ENCODE measurements around the gene ABI1.

The ABI1 gene

DNA sequence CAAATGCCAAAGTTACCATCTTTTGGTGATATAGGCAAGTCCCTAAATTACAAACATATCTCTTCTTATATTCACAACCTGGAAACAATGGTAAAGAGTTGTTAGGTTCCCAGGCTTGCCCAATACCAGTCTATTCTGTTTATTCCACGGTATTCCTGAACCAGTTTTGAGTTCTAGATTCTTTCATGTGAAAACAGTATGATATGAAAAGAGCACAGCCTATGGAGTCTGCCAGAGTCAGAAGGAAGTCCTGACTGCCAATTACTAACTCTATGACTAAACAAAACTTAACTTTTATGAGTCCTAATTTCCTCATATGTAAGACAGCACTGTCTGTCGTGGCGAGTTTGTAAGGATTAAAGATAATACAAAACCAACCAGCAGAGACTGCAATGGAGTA lies 5.6 kb downstream of the ABI1 start:
- no peak for DNase-seq (ENCODE audit: low read depth in 2 of 2)

DNA sequence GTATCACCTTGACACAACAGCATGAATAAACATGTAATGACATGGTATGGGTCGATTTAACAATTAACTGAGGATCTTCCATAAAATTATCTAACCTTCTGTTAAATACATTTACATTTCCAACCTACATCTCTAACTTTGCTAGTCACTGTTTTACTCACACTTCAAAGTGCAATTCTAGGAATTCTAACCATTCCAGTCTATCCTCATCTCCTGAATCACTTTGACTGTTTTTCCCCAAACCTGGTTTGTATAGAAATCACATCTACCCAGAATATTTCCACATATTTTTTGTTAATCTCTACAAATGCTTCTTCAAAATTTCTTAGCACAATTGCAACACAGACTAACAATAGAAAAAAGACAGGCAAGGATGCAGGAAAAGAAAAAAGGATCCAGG lies 6.2 kb downstream of the ABI1 start:
- no peak for DNase-seq (ENCODE audit: low read depth in 2 of 2)

DNA sequence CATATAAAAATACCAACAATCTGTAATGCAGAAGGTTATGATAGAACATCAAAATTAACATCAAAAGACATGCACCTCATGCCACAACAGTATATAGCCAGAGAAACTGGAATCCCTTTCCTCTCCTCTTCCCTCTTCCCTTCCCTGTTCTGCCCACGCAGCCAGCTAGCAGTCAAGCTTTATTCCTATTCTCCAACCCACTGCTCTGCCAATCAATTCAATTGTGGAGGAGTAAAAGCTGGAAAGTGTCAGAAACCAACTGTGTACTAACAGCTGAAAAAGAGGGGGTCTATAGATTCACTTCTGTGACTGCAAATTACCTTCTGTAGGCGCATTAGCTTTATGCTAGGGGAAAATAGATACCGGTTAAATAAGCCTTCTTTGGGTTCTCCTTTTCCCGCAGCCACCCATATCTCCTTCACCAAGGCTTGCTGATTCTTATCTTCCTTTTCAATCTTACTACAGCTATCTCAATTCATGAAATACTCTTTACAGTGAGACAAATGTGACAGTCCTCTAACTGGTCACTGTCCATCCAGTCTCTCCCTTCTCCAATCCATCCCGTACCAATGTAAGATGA lies 16.3 kb downstream of the ABI1 start:
- DNase-seq (ENCODE audit: low read depth in 2 of 2) = no peak

DNA sequence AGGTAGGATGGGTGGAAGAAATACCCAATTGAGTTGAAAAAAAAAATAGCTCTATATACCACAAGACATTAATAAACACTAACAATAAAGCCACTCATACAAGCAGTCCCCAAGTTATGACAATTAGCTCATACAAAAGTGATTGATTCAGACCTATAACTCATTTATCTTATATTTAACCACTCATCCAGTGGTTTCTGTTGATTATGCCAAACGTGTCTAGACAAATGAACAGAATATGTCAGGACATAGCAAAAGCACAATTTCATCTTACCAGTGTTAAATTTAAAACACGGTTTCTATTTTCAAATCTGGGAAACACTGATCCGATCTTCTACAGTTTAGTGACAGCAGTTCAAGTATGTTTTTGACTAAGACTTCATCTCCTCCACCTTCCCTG lies 17.0 kb downstream of the ABI1 start:
- no peak for DNase-seq (ENCODE audit: low read depth in 2 of 2)

DNA sequence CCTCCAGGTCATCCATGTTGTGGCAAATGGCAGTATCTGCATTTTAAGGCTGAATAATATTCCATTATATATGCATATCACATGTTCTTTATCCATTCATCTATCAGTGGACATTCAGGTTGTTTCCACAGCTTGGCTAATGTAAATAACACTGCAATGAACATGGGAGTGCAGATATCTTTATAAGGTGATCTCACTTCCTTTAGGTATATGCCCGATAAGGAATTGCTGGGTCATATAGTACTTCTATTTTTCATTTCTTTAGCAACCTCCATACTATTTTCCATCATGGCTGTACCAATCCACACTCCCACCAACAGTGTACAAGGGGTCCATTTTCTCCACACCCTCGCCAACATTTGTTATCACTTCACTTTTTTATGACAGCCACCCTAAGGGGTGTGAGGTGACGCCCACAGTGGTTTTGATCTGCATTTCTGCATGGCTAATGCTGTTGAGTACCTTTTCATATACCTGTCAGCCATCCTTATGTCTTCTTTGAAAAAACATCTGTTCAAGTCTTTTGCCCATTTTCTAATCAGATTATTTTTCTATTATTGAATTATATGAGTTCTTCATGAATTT lies 18.9 kb downstream of the ABI1 start:
- DNase-seq (ENCODE audit: low read depth in 2 of 2) = no peak

DNA sequence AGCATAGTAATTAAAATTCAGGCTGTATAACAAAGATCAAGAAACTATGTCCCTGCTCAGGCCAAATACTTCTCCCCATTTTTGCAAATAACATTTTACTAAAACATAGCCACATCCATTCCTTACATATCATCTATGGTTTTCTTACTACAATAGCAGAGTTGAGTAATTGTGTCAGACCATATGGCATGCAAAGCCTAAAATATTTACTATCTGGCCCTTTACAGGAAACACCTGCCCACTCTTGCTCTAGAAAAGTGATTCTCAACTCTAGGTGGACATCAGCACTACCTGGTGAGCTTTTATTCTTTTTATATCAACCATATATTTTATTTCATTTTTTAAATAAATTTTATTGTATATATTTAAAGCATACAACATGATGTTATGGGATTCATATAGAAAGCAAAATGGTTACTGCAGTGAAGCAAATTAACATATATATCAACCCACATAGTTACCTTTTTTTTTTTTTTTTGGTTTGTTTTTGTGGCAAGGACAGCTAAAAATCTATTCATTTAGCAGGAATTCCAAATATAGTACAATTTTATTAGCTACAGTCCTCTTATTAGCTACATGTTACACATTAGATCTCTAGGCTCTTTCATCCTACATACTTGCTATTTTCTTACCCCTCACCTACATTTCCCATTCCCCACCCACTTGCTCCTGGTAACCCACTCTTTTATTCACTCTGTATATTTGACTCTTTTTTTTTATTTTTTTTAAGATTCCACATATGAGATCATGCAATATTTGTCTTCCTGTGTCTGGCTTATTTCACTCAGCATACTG lies 19.6 kb downstream of the ABI1 start:
- no peak for DNase-seq (ENCODE audit: low read depth in 2 of 2)

DNA sequence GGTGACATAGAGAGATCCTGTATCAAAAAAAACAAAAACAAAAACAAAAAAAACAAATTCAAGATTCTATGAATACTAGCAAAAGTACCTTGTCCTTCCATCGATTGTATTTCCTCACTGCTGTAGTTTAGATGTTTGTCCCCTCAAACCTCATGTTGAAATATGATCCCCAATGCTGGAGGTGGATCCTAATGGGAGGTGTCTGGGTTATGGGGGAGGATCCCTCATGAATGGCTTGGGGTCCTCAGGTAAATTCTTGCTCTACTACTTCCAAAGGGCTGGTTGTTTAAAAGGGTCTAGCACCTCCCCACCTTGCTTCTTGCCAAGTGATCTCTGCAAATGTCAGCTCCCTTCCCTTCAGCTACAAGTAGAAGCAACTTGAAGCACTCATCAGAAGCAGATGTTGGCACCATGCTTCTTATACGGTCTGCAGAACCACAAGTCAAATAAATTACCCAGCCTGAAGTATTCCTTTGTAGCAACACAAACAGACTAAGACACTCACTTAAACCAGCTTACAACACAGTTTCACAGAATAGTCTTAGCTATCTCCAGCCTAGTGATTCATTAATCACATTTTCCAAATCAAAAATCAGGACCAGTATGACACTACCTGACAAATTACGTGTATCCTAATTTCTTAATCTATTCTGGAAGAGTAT lies 20.7 kb downstream of the ABI1 start:
- DNase-seq (ENCODE audit: low read depth in 2 of 2) = no peak

DNA sequence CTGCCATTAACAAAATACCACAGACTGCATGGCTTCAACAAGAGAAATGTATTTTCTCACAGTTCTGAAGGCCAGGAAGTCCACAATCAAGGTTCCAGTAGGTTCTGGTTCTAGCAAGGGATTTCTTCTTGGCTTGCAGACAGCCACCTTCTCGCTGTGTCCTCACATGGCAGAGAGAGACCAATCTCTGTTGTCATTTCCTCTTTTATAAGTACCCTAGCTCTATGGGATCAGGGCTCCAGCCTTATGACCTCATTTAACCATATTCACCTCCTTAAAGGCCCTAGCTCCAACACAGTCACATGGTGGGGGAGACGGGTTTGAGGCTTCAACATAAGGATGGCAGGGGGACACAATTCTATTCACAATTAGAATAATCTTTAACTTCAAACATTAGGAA lies 23.6 kb downstream of the ABI1 start:
- DNase-seq (ENCODE audit: low read depth in 2 of 2) = no peak

DNA sequence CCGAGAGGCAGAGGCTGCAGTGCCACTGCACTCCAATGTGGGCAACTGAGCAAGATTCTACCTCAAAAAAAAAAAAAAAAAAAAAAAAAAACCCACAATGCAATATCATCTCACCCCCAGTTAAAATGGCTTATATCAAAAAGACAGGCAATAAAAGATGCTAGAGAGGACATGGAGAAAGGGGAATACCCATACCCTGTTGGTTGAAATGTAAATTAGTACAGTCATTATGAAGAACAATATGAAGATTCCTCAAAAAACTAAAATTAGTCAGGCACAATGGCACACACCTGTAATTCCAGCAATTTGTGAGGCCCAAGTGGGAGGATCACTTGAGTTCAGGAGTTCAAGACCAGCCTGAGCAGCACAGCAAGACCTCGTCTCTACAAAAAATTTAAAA lies 25.7 kb downstream of the ABI1 start:
- DNase-seq (ENCODE audit: low read depth in 2 of 2) = no peak

DNA sequence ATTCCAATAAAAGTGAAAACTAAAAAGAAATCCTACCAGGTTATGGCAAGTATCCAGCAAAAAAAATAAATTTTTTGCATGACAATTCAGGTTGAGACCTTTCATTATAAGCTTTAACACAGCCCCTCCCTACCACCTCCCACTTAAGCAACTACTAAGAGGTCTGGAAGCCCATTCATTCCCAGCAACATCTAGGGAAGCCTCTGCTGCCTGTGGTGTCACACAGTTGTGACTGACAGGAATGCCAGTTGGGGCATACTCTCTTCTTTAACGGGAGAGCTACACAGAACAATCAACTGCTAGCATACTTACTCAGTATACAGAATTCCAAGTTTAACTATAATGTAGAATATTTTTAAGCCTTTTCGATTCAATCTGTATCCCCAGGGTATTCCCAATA lies 27.8 kb downstream of the ABI1 start:
- DNase-seq (ENCODE audit: low read depth in 2 of 2) = no peak

DNA sequence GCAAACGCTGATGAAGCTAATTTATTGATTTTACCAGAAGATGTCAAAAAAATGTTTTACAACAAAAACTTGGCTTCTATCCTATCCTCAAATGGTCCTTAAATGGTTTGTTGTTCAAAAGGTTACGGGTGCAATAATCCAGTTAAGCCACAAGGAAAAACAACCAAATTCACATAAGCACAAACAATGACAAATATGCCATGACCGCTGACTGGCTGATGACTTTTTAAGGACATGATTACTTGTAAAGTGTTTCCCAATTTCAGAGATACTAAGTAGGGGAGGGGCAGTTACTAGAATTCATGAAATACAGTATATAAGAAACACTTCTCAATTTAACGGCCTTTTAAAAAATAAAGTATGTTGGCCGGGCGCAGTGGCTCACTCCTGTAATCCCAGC lies 28.8 kb downstream of the ABI1 start:
- no peak for DNase-seq (ENCODE audit: low read depth in 2 of 2)

DNA sequence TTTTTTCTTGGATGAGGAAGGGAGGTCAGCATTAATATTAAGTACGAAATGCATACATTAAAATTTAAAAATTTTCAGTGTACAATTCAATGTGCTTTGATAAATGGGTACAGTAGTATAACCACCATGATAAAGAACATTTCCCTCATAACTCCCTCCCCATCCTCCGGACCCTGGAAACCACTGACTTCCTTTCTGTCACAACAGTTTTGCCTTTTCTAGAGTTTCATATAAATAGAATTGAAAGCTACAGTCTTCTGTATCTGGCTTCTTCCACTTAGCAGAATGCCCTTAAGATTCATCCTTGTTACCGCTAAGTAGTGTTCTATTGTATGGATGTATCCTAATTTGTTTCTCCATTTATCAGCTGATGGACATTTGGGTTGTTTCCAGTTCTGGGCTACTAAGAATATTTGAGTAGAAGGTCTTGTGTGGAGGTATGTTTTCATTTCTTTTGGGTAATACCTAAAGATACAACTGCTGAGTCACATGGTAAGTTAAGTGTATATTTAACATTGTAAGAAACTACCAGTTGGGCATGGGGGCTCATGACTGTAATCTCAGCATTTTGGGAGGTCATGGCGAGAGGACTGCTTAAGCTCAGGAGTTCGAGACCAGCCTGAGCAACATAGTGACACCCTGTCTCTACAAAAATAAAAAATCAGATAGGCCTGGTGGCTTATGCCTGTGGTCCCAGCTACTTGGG lies 30.8 kb downstream of the ABI1 start:
- DNase-seq (ENCODE audit: low read depth in 2 of 2) = no peak

DNA sequence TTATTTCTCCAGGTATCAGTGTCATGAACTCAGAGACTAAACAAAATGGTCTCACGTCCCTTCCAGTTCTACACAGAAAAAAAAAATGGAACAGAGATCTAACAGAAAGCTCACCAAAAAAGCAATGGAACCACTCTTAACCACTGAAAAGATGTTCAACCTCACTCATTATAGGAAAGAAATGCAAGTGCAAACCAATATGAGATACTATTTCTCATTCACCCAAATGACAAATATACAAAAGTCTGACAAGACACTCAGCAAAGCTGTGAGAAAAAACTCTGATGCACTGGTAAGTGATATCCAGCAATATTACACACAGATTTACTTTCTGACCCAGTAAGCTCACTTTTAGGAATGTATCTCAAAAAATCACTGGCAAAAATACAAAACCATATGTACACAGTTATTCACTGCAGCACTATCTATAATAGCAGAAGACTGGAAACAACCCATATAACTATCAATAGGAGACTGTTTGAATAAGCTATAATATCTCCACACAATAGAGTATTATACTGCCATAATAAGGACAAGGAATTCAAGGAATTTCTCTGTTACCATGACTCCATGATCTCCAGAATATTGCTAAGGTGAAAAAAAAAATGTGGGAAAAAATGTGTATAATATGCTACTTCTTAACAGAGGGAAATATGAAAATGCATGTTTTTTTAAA lies 36.6 kb downstream of the ABI1 start:
- DNase-seq (ENCODE audit: low read depth in 2 of 2) = no peak

DNA sequence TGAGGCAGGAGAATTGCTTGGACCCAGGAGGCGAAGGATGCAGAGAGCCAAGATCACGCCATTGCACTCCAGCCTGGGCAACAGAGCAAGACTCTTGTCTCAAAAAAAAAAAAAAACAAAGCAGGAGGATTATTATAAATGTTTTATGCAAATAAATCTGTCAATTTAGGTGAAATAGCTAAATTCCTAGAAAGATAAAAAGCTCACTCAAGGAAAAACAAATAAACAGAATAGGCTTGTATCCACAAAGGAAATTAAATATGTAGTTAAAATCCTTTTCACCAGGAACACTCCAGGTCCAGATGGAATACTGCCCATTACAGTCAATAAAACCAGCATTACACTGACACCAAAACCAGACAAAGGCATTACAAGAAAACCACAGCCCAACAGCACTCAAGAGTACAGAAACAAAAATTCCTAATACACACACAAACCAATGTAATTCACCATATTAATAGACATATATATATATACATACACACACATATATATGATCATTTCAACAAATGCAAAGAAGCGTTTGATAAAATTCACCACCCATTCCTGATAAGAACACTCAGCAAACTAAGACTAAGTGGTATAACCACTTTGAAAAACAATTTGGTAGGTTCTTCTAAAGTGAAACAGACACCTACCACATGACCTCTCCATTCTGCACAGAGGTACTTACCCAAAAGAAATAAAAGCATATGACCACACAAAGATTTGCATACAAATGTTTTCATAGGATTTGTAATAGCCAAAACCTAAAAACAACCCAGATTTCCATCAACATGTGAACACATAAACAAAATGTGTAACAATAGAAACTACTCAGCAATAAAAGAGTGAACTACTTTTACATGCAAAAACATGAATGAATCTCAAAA lies 38.8 kb downstream of the ABI1 start:
- no peak for DNase-seq (ENCODE audit: low read depth in 2 of 2)

DNA sequence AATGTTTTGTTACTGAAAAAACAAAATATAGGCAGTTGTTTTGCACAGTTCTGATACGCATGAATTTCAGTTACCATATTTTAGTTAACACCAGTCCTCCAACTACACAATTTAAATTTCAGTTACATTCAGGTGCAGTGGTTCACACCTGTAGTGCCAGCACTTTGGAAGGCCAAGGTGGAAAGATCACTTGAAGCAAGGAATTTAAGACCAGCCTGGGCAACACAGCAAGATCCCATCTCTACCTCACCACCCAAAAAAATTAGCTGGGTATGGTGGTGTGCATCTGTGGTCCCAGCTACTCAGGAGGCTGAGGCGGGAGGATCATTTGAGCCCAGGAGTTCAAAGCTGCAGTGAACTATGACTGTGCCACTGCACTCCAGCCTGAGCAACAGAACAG lies 45.3 kb downstream of the ABI1 start:
- no peak for DNase-seq (ENCODE audit: low read depth in 2 of 2)

DNA sequence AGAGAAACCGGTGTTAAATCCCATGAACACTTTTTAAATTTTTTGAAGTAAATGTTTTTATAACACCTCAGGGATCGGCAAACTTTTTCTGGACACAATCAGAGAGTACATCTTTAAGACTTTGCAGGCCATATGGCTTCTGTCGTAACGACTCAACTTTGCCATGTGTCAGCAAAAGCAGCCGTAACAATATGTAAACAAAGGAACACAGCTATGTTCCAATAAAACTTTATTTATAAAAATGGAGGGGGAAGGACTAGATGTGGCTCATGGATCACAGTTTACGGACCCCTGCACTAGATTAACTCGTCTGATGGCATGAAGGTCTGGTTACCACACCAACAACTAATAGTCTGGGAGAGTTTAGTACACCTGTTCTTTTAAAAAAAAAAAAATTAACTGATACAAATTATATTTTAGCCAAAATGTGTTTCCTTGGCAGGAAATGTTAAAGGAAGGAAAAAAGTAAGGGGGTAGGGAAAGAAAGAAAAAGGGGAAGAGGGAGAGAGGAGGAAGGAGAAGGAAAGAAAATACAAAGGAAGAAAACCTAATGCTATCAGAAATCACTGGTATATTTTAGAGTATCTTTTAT lies 50.2 kb downstream of the ABI1 start:
- no peak for DNase-seq (ENCODE audit: low read depth in 2 of 2)

DNA sequence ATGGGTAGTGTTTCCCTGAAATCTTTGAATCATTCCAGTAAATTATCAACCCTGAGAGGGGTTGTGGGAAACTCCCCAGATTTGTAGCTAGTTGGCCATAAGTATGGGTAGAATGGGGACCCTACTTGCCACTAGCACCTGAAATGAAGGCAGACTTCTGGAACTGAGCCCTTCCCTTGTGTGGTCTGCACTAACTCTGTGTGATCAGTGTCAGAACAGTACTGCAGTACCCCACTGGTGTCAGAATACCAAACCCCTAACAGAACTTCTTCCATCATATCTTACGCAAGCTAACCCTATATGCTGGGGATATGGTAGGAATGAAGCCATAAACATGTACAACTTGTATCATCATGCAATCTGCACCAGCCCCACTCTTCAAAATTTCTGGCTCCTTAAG lies 50.8 kb downstream of the ABI1 start:
- no peak for DNase-seq (ENCODE audit: low read depth in 2 of 2)

DNA sequence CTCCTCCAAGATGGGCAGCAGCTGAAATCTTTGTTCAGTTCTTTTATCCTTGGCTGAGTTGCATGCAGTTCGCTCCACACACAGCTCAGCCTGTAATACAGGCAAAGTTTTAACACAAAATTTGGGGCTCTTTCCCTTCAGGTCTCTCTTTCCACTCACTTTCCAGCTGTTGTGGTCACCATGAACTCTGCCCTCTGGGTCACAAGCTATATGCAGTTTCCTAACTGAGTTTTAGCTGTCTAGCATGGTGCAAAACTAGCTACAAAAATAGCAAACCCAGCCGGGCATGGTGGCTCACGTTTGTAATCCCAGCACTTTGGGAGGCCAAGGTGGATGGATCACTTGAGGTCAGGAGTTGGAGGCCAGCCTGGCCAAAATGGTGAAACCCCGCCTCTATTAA lies 53.2 kb downstream of the ABI1 start:
- DNase-seq (ENCODE audit: low read depth in 2 of 2) = no peak

DNA sequence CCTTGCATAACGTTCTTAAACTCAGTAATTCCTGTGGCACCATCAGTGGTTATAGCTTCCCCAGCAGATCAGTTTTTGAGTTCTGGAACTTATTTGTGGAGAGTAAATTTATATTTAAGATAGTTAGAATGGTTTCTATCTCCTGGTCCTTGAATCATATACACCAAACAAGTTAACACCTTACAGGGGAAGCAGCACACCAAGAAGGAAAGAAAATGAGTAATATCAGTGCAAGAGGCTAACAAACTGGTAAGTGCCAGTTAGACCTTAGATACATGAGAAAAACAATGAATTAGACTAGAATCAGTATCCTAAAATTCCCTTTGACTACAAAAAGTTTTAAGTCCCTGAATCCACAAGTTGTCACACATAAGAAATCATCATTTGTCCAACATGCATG lies 54.2 kb downstream of the ABI1 start:
- no peak for DNase-seq (ENCODE audit: low read depth in 2 of 2)

DNA sequence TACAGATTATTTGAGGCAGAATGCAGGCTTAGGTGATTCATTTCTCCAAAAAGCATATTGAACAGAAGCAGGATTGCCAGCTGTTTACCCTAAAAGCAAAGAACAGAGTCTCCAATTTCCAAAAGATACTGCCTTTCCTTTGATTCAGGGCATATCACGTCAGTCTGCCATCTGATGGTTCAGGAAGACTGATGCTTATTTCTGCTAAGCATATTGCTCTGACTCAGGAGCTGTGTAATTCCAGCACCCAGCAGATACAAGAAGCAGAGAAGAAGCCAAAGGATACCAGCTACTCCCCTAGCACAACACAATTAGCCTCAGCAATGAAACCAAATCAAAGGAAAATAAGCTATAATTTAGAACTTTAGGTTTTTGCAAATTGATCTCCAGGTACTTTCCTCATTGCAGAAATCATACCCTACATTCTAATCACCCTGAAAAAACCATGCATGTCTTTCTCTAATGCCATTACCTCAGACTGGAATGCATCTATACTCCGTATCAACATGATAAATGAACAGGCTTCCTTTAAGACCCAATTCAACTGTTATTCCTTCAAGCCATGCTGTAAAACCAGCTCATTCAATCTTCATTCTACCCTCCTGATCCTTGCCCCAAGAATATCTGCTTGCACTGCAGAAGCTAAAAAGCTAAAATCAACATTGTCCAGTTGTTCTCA lies 55.1 kb downstream of the ABI1 start:
- DNase-seq (ENCODE audit: low read depth in 2 of 2) = no peak

Measured in stimulated activated CD8-positive, alpha-beta memory T cell treated with anti-CD3 and anti-CD28 coated beads, Interleukin-15, amount 100 ng/mL, for 48 hours (primary cell).